K562 (cell line): ENCODE data around the gene MPV17L2.

Experiments used
- HDAC6 ChIP-seq: IDR thresholded peaks from 2 replicates; pipeline ENCODE4 v1.6.1; 2012; ENCODE audit warnings: low read depth, mild to moderate bottlenecking, control low read depth, inconsistent platforms, low read length, moderate library complexity
- SIN3A ChIP-seq, 2 experiments: fragments of 150-350 bp in 1 of 2; IDR thresholded peaks; 2 replicates each; pipeline ENCODE4 v1.6.1; 2011 to 2016; ENCODE audit warnings: borderline replicate concordance in 2 of 2, low read depth in 2 of 2, low read length in 2 of 2, mild to moderate bottlenecking in 2 of 2, moderate library complexity in 2 of 2; ENCODE audit not compliant: control insufficient read depth in 1 of 2
- ZNF253 ChIP-seq: fragments of 250-450 bp; sonication (Bioruptor Pico); conservative IDR thresholded peaks from 2 replicates; pipeline ENCODE4 v1.6.1; 2021; ENCODE audit warnings: mild to moderate bottlenecking

GRCh38 chr19:18211683-18212082 is 18.7 kb downstream of the MPV17L2 start:
- TF ChIP-seq ZNF253 (CRISPR knock-in tag): no peak
- TF ChIP-seq HDAC6: no peak
- no peak for TF ChIP-seq SIN3A (IDR thresholded peaks at IDR 0.05; ENCODE audit: borderline replicate concordance in 2 of 2, control insufficient read depth in 1 of 2, low read depth in 2 of 2, low read length in 2 of 2)
